GM12892 (cell line): ENCODE data around the gene HMCN1.

Experiments used
- POLR2A ChIP-seq: IDR thresholded peaks from 2 replicates; pipeline ENCODE4 v1.6.1; 2011; ENCODE audit warnings: low read depth, low read length, control low read depth
- POLR2AphosphoS5 ChIP-seq: IDR thresholded peaks from 2 replicates; pipeline ENCODE4 v1.6.1; 2011; ENCODE audit warnings: low read depth, low read length, control low read depth

DNA sequence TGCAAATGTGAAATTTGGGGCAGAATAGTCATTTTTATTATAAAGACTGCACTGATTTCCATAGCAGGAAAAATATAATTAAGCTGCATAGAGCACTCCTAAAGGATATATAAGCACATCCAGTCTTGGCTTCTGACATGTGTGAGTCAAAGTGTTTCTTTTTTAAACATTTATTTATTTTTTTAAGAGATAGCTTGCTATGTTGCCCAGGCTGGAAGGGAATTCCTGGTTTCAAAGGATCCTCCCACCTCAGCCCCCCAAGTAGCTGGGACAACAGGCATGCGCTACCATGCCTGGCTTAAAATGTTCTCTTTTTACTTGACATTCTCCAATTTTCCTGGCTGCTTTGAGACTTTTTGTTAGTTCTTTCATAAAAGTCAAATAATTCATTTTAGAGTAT is 126.1 kb downstream of the HMCN1 start:
- TF ChIP-seq POLR2A, result no peak
- no peak for TF ChIP-seq POLR2AphosphoS5
